Neural cell (in vitro differentiated cells): ENCODE measurements around the gene NCK2.

Experiments
- CTCF ChIP-seq: fragments of 450-650 bp; IDR thresholded peaks from 2 replicates; pipeline ENCODE4 v1.5.1; 2014; ENCODE audit warnings: antibody characterized with exemption, mild to moderate bottlenecking, moderate library complexity; ENCODE audit not compliant: poor library complexity, severe bottlenecking
- EP300 ChIP-seq: fragments of 450-650 bp; conservative IDR thresholded peaks from 2 replicates; pipeline ENCODE4 v1.6.1; 2014; ENCODE audit warnings: antibody characterized with exemption, mild to moderate bottlenecking, moderate library complexity; ENCODE audit not compliant: poor library complexity, severe bottlenecking
- EZH2 ChIP-seq: fragments of 200-600, 300-800 bp; shearing (Covaris generic), sonication (generic); IDR thresholded peaks from 2 replicates; pipeline ENCODE4 v1.6.1; 2014; ENCODE audit warnings: antibody characterized with exemption, low read length, borderline replicate concordance, mild to moderate bottlenecking; ENCODE audit not compliant: insufficient read depth, poor library complexity, severe bottlenecking
- MXI1 ChIP-seq: fragments of 450-650 bp; conservative IDR thresholded peaks from 2 replicates; pipeline ENCODE4 v1.6.1; 2014; ENCODE audit warnings: antibody characterized with exemption, mild to moderate bottlenecking; ENCODE audit not compliant: poor library complexity, severe bottlenecking
- POLR2AphosphoS5 ChIP-seq: IDR thresholded peaks from 2 replicates; pipeline ENCODE4 v1.6.1; 2012
- RAD21 ChIP-seq: fragments of 450-650 bp; conservative IDR thresholded peaks from 2 replicates; pipeline ENCODE4 v1.6.1; 2014; ENCODE audit warnings: antibody characterized with exemption, mild to moderate bottlenecking, moderate library complexity
- REST ChIP-seq: IDR thresholded peaks from 2 replicates; pipeline ENCODE4 v1.6.1; 2012; ENCODE audit warnings: borderline replicate concordance
- SMC3 ChIP-seq: fragments of 450-650 bp; conservative IDR thresholded peaks from 2 replicates; pipeline ENCODE4 v1.6.1; 2014; ENCODE audit warnings: antibody characterized with exemption, mild to moderate bottlenecking, moderate library complexity; ENCODE audit not compliant: poor library complexity
- TAF1 ChIP-seq: IDR thresholded peaks from 2 replicates; pipeline ENCODE4 v1.6.1; 2012; ENCODE audit warnings: low read depth

- TF ChIP-seq CTCF, result no peak
- TF ChIP-seq TAF1, result no peak
- TF ChIP-seq POLR2AphosphoS5, result no peak
- no peak for TF ChIP-seq EP300
- TF ChIP-seq SMC3, result no peak
- no peak for TF ChIP-seq EZH2
- TF ChIP-seq MXI1, result no peak
- TF ChIP-seq REST, result no peak
- TF ChIP-seq RAD21, result no peak
Measured at GRCh38 chr2:105924932-105925331, 180.2 kb downstream of the NCK2 start.
